Hepatocyte (in vitro differentiated cells): Measurements from ENCODE around the gene RHOBTB3. TPM values are rescaled to one million over a fixed set of nuclear protein-coding genes. Genes with fewer than 3 reads are reported as not detected.
"Not testable (repeated sequence)": the region's sequence is repeated elsewhere in the genome, so short reads cannot be mapped to it uniquely, and the experiment has no call there.

ENCODE experiments used
- DNase-seq: peaks from one replicate; pipeline ENCODE4 v3.0.0-alpha.2; 2016; ENCODE audit warnings: low spot score
- H2AFZ ChIP-seq: fragments of 200-600 bp; sonication (generic); 2 replicates; pipeline ENCODE4 v1.6.0; 2016; ENCODE audit warnings: antibody characterized with exemption, mild to moderate bottlenecking
- H3K27ac ChIP-seq: fragments of 200-600 bp; sonication (generic); 2 replicates; pipeline ENCODE4 v1.5.1; 2016; ENCODE audit warnings: mild to moderate bottlenecking
- H3K27me3 ChIP-seq: fragments of 200-600 bp; sonication (generic); 2 replicates; pipeline ENCODE4 v1.6.1; 2016
- H3K36me3 ChIP-seq: fragments of 200-600 bp; sonication (generic); replicated peaks from 2 replicates; pipeline ENCODE4 v1.5.1; 2016; ENCODE audit warnings: low read depth; ENCODE audit not compliant: insufficient read depth
- H3K4me1 ChIP-seq: fragments of 200-600 bp; sonication (generic); 2 replicates; pipeline ENCODE4 v1.5.1; 2016; ENCODE audit warnings: mild to moderate bottlenecking, moderate library complexity; ENCODE audit not compliant: insufficient read depth
- H3K4me2 ChIP-seq: fragments of 200-600 bp; sonication (generic); 2 replicates; pipeline ENCODE4 v1.6.0; 2016
- H3K4me3 ChIP-seq: fragments of 200-600 bp; sonication (generic); 2 replicates; pipeline ENCODE4 v1.5.1; 2016; ENCODE audit warnings: mild to moderate bottlenecking
- H3K79me2 ChIP-seq: fragments of 200-600 bp; sonication (generic); 2 replicates; pipeline ENCODE4 v1.6.0; 2017; ENCODE audit warnings: mild to moderate bottlenecking
- H3K9me2 ChIP-seq: fragments of 200-600 bp; sonication (generic); replicated peaks from 2 replicates; pipeline ENCODE4 v1.6.0; 2017; ENCODE audit warnings: mild to moderate bottlenecking; ENCODE audit not compliant: insufficient read depth
- H3K9me3 ChIP-seq: fragments of 200-600 bp; sonication (generic); 2 replicates; pipeline ENCODE4 v1.5.1; 2016; ENCODE audit warnings: low read depth, mild to moderate bottlenecking
- H4K20me1 ChIP-seq: fragments of 200-600 bp; sonication (generic); 2 replicates; pipeline ENCODE4 v1.6.0; 2016; ENCODE audit warnings: mild to moderate bottlenecking; ENCODE audit not compliant: insufficient read depth, poor library complexity, severe bottlenecking
- CTCF ChIP-seq: fragments of 200-600 bp; sonication (generic); IDR thresholded peaks from 2 replicates; pipeline ENCODE4 v1.5.1; 2016; ENCODE audit warnings: antibody characterized with exemption, mild to moderate bottlenecking; ENCODE audit not compliant: poor library complexity
- EZH2 ChIP-seq: fragments of 200-600 bp; sonication (generic); IDR thresholded peaks from 2 replicates; pipeline ENCODE4 v1.6.1; 2016; ENCODE audit warnings: antibody characterized with exemption, mild to moderate bottlenecking, borderline replicate concordance
- EZH2phosphoT487 ChIP-seq: fragments of 200-600 bp; sonication (generic); IDR thresholded peaks from one replicate; pipeline ENCODE4 v1.6.1; 2018; ENCODE audit warnings: antibody characterized with exemption, mild to moderate bottlenecking, low read depth, moderate library complexity; ENCODE audit not compliant: unreplicated experiment, severe bottlenecking
- WGBS: methylation state at CpG from one replicate; pipeline ENCODE4 v1.1.6; 2016; ENCODE audit warnings: low lambda C conversion rate; ENCODE audit errors: missing lambda C conversion rate; 5-methylcytosine and 5-hydroxymethylcytosine counted together
- polyA plus RNA-seq: library from polyadenylated mRNA; unstranded; fragments of >200 nt; fragmentation: Nextera tagmentation; extraction: Ambion mirVana; gene quantifications from 2 replicates; pipeline ENCODE4 v1.2.1, GENCODE V29; 2016
- total RNA-seq: library from RNA; depleted of rRNA; stranded (reverse); fragments of >200 nt; gene quantifications from 2 replicates; pipeline ENCODE4 v1.2.3, GENCODE V29; 2014

RHOBTB3 gene
- total and polyA plus RNA-seq, 2 experiments from 2014 or later: 91.3 to 126 TPM

DNA sequence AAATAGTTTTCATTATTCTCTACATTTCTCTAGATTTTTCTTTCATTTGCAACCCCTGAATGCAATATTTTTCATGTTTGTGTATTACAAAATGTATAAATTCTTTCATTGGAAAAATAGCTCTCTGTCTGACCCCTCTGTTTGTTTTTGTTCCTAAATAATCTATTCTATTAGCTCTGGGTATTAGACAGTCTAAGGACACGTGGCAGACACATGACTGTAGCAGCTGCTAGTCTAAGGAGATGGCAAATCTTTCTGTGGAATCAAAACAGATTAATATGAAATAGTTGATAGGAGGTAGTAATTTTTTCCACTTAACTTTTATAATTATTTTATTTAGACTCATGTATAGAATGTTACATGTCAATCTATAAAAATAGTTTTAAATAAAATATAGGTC is 27.0 kb upstream of the RHOBTB3 start:
- H3K79me2 ChIP-seq: no peaks in the 10 kb centered on the region
- H3K27ac ChIP-seq: no peak overlapping the region
- H3K9me2 ChIP-seq: no peaks in the 10 kb centered on the region
- no peak for TF ChIP-seq EZH2phosphoT487
- no peak for TF ChIP-seq EZH2
- no peak for TF ChIP-seq CTCF
- H4K20me1 ChIP-seq: no peaks in the 10 kb centered on the region
- H2AFZ ChIP-seq: no peak overlapping the region
- no peaks in the 10 kb centered on the region for H3K9me3 ChIP-seq
- WGBS: 49% methylated on average over 1 of the region's 1 CpG
- DNase-seq: no peak
- no peak overlapping the region for H3K4me2 ChIP-seq
- H3K4me1 ChIP-seq: no peaks in the 10 kb centered on the region
- no peak overlapping the region for H3K4me3 ChIP-seq
- H3K36me3 ChIP-seq: no peaks in the 10 kb centered on the region
- no peaks in the 10 kb centered on the region for H3K27me3 ChIP-seq

DNA sequence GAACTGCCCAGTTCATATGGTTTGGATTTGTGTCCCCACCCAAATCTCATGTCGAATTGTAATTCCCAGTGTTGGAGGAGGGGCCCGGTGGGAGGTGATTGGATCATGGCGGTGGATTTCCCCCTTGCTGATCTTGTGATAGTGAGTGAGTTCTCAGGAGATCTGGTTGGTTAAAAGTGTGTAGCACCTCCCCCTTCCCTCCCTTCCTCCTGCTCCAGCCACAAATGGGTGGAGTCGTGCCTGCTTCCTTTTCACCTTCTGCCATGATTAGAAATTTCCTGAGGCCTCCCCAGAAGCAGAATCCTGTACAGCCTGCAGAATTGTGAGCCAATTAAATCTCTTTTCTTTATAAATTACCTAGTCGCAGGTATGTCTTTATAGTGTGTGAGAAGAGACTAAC is 24.9 kb upstream of the RHOBTB3 start:
- H3K27me3 ChIP-seq, DNase-seq, H3K27ac ChIP-seq, H3K4me2 ChIP-seq, H2AFZ ChIP-seq, H3K36me3 ChIP-seq, H3K79me2 ChIP-seq, H3K9me3 ChIP-seq, H4K20me1 ChIP-seq, H3K9me2 ChIP-seq, H3K4me3 ChIP-seq: not testable (repeated sequence)
- 84% methylated on average over 5 of the region's 5 CpGs for WGBS
- peaks cover 11% of the 10 kb centered on the region for H3K4me1 ChIP-seq

- Histone ChIP-seq H3K27me3 (no peaks in the 10 kb centered on the region), H2AFZ (peak overlapping the region; percentile 22), H3K9me2 (no peaks in the 10 kb centered on the region), H3K27ac (no peak overlapping the region), H3K79me2 (no peaks in the 10 kb centered on the region), H3K4me3 (no peak overlapping the region), H3K36me3 (no peaks in the 10 kb centered on the region), H3K4me1 (peaks cover 18% of the 10 kb centered on the region), H3K4me2 (peak overlapping the region; percentile 25), H3K9me3 (no peaks in the 10 kb centered on the region), H4K20me1 (no peaks in the 10 kb centered on the region)
- TF ChIP-seq CTCF (no peak), EZH2 (no peak), EZH2phosphoT487 (no peak)
- DNase-seq: no peak
- WGBS: 29% methylated on average over 9 of the region's 9 CpGs
Observed at GRCh38 chr5:95707055-95707454, 24.1 kb upstream of the RHOBTB3 start.

DNA sequence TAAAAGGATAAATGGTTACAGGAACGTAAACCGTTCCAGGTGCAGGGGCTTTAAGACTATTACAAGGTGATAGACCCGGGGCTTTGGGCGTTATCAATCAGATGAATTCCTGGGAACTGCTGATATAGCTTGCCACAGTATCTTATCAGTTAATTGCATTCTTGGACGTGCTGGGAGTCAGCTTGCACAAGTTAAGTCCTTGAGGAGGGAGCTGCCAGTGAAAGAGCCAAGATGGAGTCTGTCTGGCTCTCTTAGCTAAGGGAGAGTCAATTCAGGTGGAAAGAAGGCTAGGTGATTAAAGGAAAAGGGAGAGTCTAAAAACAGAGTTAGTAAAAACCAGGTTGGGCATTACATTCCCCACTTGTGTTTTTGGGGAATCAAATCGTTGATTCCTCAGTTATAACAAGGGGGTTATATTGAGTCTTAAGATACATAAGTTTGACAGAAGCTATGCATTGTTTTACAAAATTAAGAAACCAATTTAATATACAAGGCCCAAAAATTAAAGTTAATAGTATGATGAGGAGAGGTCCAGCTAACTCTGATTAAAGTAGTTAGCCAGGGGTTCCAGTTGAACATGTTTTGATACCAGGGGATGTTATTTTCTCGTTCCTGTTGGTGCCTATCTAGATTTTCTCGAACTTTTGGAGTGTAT is 23.5 kb upstream of the RHOBTB3 start:
- not testable (repeated sequence) for H4K20me1 ChIP-seq, H3K9me3 ChIP-seq, H3K9me2 ChIP-seq, H3K27ac ChIP-seq, H3K4me3 ChIP-seq, DNase-seq, H3K79me2 ChIP-seq, H3K36me3 ChIP-seq, H3K27me3 ChIP-seq
- WGBS: 43% methylated on average over 8 of the region's 8 CpGs
- H2AFZ ChIP-seq: peak overlapping the region; percentile 22
- peak overlapping the region; percentile 25 for H3K4me2 ChIP-seq
- H3K4me1 ChIP-seq: peaks cover 20% of the 10 kb centered on the region
